HG02678 (cell line): ENCODE results near the gene SRGN.
"Not testable (repeated sequence)": the region's sequence is repeated elsewhere in the genome, so short reads cannot be mapped to it uniquely, and the experiment has no call there.

Experiments used
- ATAC-seq: cut with Tn5 transposase; IDR thresholded peaks from one replicate; pipeline ENCODE4 v1.9.1; 2021; ENCODE audit warnings: mild to moderate bottlenecking, moderate library complexity; ENCODE audit not compliant: unreplicated experiment

The SRGN gene

DNA sequence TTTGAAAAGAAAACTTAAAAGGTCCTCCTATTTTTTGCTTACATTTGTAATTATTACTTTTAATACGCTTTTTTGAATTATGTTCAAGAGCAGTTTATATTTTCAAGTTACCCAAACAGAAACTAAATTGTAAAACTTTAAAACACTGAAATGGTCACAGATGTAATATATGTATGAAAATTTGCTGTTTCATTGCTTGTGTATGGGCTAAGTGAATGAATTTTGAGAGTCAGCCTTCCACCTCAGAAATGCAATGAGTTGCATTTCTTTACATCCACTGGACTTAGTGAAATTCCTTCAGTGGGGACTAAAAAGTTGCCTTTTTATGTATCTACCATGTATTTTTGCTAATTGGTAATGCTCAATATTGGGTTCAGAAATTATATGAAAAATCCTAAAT is 37.7 kb downstream of the SRGN start:
- ATAC-seq, result no peak

- no peak for ATAC-seq
Observed at GRCh38 chr10:69130251-69130650, 42.3 kb downstream of the SRGN start.

GRCh38 chr10:69139961-69140360 is 52.1 kb downstream of the SRGN start:
- no peak for ATAC-seq

- ATAC-seq, result no peak
Observed at GRCh38 chr10:69141304-69141703, 53.4 kb downstream of the SRGN start.

DNA sequence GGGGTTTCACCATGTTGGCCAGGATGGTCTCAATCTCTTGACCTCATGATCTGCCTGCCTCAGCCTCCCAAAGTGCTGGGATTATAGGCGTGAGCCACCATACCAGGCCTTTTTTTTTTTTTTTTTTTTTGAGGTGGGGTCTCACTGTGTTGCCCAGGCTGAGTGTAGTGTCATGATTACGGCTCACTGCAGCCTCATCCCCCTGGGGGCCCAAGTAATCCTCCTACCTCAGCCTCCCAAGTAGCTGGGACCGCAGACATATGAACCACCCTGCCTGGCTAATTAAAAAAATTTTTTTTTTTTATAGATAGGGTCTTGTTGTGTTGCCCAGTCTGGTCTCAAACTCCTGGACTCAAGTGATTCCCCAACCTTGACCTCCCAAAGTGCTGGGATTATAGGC is 54.2 kb downstream of the SRGN start:
- not testable (repeated sequence) for ATAC-seq

DNA sequence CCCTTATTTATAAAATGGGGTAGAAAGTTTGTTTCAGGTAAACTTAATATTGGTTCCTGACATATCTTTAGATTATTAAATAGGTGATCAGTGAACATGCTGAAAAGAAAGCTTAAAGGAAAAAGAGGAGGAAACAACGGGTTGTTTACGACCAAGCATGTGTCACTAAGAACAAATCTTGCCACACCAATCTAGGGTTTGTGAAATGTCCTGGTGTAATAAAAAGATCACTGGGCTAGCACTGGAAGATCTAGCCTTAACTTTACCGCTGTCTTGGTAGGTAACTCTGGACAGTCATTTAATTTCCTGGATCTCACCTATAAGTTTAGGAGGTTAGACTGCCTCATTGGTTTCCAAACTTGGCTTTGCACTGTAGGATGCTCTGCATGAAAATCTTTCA is 55.1 kb downstream of the SRGN start:
- no peak for ATAC-seq

DNA sequence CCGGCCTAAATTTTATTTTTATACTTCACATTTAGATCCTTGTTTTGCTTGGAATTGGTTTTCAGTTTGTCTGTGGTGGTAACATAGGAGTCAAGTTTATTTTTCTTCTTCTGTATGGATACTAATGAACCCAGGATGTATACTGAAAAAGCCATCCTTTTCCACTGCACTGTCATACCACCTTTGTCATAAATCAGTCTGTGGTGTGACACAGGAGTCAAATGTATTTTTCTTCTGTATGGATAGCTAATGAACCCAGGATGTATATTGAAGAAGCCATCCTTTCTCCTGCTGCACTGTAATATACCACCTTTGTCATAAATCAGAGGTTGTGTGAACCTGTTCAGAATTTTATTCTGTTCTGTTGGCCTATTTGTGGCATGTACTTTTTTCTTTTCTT is 57.4 kb downstream of the SRGN start:
- no peak for ATAC-seq

DNA sequence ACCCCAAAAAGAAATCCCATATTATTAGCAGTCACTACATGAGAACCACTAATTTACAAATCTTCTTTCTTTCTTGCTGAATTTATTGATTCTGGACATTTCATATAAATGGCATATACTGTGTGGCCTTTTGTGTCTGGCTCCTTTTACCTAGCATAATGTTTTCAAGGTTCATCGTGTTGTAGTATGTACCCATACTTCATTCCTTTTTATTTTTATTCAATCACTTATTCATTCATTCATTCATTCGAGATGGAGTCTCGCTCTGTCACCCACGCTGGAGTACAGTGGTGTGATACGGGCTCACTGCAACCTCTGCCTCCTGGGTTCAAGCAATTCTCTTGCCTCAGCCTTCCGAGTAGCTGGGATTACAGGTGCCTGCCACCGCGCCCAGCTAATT is 58.0 kb downstream of the SRGN start:
- no peak for ATAC-seq

- ATAC-seq, result no peak
Observed at GRCh38 chr10:69146759-69147158, 58.9 kb downstream of the SRGN start.

GRCh38 chr10:69151984-69152383 is 64.1 kb downstream of the SRGN start:
- ATAC-seq, result no peak

GRCh38 chr10:69153227-69153626 is 65.3 kb downstream of the SRGN start:
- no peak for ATAC-seq
